AG09309 (cell line): Measurements from ENCODE around the gene TAC1.

Source experiments
- DNase-seq: peaks from one replicate; pipeline ENCODE4 v3.0.0-alpha.2; 2010; ENCODE audit warnings: low read depth
- H3K4me3 ChIP-seq: 2 replicates; pipeline ENCODE4 v1.5.1; 2011; ENCODE audit warnings: mild to moderate bottlenecking, low read depth, low read length, moderate library complexity; ENCODE audit not compliant: control insufficient read depth
- TF ChIP-seq, protein P1 (sequence below): IDR thresholded peaks from 2 replicates; pipeline ENCODE4 v1.5.1; 2011; ENCODE audit warnings: mild to moderate bottlenecking, low read depth, low read length, inconsistent platforms; ENCODE audit not compliant: insufficient read depth, control insufficient read depth; ENCODE audit errors: missing control alignments

TAC1 gene

GRCh38 chr7:97732565-97733275, 834 bp downstream of the TAC1 start:
- no peak overlapping the region for H3K4me3 ChIP-seq
- TF ChIP-seq, protein P1, sequence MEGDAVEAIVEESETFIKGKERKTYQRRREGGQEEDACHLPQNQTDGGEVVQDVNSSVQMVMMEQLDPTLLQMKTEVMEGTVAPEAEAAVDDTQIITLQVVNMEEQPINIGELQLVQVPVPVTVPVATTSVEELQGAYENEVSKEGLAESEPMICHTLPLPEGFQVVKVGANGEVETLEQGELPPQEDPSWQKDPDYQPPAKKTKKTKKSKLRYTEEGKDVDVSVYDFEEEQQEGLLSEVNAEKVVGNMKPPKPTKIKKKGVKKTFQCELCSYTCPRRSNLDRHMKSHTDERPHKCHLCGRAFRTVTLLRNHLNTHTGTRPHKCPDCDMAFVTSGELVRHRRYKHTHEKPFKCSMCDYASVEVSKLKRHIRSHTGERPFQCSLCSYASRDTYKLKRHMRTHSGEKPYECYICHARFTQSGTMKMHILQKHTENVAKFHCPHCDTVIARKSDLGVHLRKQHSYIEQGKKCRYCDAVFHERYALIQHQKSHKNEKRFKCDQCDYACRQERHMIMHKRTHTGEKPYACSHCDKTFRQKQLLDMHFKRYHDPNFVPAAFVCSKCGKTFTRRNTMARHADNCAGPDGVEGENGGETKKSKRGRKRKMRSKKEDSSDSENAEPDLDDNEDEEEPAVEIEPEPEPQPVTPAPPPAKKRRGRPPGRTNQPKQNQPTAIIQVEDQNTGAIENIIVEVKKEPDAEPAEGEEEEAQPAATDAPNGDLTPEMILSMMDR = no peak
- DNase-seq = no peak

DNA sequence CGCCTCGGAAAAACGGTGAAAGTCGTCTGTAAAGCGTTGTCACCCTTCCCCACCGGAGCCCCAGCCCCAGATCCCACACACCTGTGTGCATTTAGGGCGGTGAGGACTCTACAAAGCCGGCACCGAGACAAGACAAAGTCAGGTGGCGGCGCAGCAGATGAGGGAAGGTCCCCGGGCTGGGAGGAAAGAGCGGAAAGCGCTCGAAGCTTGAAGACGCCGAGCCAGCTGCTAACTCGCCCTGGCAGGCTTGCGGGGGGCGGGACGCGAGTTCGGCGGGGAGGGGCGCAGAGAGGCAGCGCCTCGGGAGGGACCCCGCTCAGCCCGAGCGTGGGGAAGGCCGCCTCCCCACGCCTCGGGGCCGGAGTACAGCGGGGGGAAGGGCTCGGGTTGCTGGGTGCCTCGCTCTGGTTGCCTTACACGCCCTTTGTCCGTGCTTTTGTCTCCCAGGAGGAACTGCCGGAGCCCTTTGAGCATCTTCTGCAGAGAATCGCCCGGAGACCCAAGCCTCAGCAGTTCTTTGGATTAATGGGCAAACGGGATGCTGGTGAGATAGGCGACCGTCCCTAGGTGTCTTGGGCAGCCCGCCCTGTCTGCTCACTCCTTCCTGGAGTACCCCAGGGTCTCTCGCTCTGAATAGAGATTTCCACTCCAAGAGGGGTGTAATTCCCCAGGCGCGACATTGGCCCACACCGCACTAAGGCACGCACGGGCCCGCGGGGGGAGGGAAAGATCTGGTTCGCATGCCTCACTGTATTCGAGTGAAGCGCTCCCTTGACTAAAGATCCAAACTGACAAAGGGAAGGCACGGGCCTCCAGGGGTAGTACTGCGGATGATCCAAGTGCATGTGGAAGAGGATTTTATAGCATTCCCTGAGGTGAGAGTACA, 1.6 kb downstream of the TAC1 start:
- no peak for DNase-seq
- no peak overlapping the region; the same call in 1 of the 2 replicates for H3K4me3 ChIP-seq
- TF ChIP-seq, protein P1 = no peak

GRCh38 chr7:97734255-97734654, 2.4 kb downstream of the TAC1 start:
- TF ChIP-seq, protein P1 = no peak
- no peak for DNase-seq

GRCh38 chr7:97735075-97735474, 3.2 kb downstream of the TAC1 start:
- H3K4me3 ChIP-seq = no peak overlapping the region
- TF ChIP-seq, protein P1 = no peak
- DNase-seq = no peak

More at GRCh38 chr7:97734255-97734654, 2.4 kb downstream of the TAC1 start:
- H3K4me3 ChIP-seq = no peak overlapping the region

DNA sequence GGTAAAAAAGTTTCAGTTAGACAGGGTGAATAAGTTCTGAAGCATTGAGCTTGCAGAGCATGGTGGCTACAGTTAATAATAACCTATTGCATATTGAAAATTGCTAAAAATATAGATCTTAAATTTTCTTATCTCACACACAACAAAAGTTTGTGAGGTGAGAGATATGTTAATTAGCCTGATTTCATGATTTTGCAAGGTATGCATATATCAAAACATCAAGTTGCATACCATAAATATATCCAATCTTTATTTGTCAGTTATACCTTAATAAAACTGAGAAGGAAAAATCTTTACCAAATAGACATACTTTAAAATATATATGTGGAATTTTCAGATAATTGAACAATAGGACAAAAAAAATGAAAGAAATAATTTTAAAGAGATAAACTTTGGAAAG, 16.6 kb downstream of the TAC1 start:
- DNase-seq = no peak
- TF ChIP-seq, protein P1 = no peak
- no peak overlapping the region for H3K4me3 ChIP-seq

DNA sequence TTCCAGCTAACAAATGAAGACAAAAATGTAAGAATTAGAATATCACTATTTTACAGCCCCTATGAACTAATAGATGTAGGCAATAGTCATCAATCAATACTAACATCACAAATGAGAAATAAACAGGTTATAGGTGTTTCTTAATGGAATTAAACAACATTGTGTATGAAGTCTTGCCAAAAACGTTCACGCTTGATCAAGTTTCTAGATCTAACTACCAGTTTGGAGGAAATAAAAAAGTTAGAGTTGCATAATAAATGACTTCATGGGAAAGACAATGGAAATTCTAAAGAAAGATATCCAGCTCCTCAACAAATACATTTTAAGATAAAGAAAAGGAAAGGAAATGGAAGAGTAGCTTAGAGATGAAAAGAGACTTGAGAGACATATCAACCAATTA, 19.7 kb downstream of the TAC1 start:
- no peak overlapping the region for H3K4me3 ChIP-seq
- DNase-seq = no peak
- TF ChIP-seq, protein P1 = no peak
